ENCODE results near the gene ZFAND3.

The ZFAND3 gene, protein sequence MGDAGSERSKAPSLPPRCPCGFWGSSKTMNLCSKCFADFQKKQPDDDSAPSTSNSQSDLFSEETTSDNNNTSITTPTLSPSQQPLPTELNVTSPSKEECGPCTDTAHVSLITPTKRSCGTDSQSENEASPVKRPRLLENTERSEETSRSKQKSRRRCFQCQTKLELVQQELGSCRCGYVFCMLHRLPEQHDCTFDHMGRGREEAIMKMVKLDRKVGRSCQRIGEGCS

DNA sequence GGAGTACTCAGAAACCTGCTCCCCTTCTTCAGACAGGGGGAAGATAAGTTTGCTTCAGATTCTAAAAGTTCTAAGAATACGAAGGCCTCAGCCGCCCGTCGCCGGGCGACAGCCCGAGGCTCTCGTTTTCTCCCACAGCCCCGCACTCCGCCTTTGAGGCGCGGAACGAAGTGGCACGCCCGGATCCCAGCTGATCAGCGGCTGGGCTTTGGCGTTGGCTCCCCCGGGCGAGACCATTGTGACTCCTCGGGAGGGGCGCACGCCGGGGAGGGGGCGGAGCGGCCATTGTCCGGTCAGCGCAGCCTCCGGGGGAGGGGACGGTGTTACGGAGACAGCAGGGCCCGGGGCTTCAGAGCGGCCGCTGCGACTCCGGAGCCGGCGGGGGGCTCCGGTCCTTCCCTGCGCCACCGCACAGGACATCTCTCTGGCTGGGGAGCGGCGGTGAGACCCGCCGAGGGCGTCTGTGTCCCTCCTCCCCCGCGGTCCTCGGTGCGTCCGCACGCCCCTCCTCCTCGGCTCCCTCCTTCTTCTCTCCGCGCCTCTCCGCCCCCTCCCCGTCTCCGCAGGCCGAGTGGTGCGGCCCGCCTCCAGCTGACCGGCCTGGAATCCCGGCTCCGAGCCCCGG lies at the start of gene ZFAND3:
Gene ZFAND3, plus strand, starts transcription at position 551 of the 625 bp plus-strand sequence. CDS start 219 bp downstream, outside the sequence.
- peak; percentile 95 for DNase-seq

DNA sequence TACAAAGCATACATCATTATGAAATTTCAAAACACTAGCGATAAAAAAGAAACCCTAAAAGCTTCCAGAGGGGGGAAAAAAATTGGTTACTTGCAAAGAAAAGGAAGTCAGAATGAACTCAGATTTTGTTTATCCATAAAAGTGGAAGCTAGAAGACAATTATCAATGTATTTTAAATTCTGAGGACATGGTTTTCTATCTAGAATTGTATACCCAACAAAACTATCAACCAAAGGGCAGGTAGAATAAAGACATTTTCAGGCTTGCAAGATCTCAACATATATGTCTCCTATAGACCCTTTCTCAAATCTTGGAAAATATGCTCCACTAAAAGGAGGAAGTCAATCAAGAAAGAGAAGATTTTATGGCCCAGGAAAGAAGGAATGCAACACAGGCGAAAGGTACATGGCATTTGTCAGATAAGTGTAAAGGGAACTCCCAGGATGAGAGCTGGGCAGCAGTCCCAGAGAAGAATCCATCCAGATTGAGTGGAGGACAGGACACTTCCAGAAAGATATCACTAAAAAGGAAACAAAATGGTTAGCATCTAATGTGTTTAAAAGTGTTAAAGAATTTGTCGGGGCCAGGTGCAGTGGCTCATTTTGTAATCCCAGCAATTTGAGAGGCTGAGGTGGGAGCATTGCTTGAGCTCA lies 45.4 kb upstream of the ZFAND3 start:
- DNase-seq: no peak

DNA sequence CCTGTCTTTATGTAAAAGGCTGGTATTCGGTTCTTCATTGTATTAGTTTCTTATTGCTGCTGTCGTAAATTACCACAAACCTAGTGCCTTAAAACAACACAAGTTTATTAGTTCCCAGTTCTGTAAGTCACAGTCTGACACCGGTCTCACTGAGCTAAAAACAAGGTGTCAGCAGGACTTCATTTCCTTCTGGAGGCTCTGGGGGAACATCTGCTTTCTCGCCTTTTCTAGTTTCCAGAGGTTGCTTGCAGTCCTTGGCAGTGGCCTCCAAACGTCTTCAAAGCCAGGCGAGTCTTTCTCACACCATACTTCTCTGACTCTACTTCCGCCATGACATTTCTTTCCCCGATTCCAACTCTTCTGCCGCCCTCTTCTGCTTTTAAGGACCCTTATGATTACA lies 43.0 kb upstream of the ZFAND3 start:
- DNase-seq: no peak

DNA sequence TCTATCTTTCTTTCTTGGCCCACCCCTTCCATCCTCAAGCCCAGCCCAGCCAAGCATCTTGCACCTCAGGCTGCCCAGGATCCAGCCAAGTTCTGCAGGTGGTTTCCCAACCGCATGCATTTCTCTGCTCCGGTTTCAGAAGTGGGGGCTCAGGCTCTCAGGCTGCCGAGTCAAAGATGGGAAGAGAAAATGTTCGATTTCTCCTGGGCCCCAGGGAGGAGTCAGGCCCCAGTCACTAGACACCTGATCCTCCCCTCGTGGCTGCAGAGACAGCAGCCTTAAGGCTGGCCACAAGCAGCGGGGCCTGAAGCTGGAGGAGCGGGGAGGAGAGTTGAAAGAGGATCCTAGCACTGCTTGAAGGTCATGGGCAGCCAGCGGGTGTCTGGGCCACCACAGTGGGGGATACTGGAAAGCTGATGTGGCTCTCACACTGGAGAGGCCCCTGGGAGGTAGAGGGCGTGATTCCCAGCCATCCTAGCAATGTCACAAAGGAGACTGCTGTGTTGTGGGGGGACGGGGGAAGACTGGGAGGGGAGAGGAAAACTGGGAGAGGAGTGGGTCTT lies 42.2 kb upstream of the ZFAND3 start:
- no peak for DNase-seq

DNA sequence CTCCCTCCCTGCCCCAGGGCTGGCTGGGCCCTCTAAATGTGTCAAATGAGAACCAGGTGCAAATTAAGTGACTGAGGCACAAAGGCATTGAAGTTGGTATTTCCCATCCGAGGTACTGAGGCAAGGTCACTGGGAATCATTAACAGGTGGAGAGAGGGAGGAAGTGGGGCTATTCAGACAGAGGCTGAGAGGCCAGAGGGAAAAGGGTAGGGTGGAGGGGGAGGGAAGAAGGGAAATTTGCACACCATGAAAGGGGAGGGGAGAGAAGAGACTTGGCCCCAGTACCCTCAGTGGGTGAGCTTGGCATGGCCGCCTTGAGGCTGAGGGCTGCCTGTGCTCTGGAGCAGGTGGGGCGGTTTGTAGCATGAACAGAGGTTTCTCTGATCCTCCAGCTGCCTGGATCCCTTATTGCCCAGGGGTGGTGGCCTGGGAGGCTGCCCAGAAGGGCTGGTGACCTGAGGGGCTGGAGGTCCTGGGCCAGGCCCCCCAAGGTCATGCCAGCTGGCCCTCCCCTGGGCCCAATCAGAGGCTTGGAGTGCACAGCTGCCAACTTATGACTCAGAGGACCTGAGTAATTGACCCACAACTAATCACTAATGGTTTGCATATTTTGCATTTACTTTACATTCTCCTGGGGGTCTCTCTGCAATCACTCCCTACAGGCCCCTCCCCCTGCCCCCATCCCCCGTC lies 40.3 kb upstream of the ZFAND3 start:
- no peak for DNase-seq

DNA sequence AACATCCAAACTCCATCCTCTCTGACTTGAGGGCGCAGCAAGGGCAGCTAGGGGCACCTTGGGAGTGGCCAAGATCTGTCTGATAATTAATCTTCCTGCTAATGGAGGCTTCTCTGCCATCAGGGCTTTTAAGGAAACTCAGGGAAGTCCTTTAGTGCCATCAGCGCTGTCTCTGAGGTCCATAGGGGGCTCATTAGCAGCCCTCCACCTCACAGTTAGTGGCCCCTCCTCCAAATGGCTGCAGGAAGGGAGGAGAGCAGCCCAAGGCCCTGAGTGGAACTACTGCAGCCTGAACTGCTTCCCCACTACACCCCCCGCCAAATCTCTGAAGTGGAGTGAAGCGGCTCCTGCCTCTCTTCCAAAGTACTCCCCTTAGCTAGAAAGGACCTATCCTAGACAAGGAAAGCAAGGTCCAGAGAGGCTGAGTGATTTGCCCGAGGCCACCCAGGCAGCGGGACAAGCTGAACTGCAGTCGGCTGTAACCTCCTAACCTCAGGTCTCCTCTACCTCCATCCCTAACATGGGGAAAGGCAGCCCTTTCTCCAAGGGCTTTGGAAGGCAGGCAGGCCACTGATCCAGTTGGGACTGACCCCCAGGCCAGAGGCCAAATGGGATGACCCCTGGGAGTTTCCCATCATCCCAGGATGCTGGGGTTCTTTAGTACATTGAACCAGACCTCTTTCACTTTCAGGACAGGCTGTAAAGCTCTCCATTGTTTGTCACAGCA lies 39.5 kb upstream of the ZFAND3 start:
- DNase-seq: no peak

DNA sequence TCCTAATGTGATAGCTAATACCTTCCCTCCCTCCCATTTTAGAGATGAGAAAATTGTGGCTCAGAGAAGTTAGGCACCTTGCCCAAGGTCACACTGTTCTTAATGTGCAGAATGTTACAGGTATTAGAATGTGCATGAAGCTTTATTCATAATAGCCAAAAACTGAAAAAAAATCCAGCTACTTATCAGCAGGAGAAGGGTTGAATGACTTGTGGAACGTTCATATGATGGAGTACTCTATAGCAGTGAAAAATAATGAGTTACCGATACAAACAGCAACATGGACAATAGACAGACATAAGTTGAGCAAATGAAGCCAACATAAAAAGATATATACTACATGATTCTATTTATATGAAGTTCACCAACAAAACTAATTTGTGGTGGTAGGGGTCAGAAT lies 37.7 kb upstream of the ZFAND3 start:
- DNase-seq: no peak

DNA sequence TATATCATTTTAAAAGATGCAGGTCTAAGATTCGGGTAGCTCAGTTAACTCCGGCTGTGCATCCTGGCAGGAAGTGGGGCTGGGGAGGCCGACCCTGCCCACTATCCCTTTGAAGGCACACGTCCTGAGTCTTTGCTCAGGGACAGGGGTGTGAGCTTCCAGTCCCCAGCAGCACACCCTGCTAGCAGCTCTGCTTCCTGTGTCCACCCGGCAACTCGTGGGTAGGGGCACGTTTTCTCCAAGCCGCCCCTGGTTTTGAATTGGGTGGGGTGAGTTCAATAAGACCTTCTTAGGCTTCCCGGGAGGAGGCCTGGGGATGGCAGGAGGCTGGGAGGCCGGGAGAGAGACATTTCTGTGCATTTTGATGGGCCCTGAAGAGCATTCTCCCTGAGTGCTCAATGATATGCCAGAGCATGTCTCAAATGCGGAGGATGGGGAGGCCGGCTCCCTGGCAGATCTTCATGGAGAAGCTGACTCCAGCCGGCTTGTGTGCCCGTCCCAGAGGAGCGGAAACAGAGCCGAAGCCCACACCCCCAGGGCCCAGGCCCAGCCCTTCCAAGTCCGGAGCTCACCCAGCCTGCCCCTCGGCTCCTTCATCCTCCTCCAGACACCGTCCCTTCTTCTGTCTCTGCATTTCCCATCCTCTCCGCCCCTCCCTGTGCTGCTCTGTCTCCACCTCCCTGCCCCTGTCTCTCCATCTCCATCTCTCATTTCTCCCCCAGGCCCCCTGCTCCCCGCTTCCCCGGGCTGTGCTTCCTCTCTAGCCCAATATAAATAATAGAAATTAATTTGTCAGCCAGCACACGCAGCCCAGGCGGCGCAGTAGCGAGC lies 36.3 kb upstream of the ZFAND3 start:
- DNase-seq: peak; percentile 26

DNA sequence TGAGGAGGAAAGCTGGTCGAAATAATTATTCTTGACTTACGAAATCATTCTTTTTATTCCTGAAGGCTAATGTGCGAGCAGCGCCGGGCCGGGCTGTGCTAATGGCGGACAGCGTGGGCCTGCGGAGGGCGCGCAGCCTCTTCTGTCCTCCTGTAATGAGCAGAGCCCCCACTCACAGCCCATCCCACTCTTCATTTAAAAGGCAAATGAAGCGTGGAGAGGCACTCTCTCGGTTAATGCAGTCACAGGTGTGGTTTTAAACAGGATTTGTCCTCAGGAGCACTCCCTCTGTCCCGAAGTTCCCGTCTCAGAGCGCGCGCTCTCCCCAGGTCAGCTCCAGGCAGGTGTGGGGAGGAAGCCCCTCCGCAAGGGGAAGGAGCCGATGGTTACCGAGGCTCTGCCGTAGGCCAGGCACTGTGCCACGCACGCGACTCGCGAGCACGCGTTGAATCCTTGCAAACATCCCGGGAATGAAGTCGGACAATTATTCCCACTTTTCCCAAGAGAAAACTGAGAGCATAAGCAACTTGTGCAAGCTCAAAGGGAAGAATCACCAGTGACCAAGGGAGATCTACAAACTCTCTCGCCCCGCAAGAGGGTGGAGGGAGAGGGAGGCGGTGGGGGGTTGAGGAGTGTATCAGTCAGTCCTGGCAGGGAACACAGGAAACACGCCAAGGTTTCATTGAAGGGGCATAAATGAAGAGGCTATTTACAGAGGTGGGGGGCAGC lies 35.5 kb upstream of the ZFAND3 start:
- DNase-seq: peak; percentile 32

DNA sequence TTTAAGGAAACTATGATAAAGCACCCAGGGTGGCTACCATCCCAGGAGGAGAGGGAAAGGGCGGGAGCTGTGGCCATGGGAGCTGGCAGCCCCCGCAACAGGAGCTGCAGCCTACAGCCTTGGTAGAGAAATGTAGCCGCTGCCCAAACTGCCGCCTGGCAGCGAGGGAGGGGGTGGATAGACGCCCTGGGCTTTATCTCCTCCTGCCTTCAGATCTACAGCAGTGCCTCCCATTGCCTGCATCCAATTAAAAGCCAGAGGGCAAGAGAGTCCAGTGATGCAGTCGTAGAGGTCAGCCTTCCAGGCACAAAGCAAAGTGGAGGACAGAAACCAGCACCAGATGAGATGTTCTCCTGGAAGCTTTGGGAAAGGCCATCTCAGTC lies 35.0 kb upstream of the ZFAND3 start:
- DNase-seq: no peak

DNA sequence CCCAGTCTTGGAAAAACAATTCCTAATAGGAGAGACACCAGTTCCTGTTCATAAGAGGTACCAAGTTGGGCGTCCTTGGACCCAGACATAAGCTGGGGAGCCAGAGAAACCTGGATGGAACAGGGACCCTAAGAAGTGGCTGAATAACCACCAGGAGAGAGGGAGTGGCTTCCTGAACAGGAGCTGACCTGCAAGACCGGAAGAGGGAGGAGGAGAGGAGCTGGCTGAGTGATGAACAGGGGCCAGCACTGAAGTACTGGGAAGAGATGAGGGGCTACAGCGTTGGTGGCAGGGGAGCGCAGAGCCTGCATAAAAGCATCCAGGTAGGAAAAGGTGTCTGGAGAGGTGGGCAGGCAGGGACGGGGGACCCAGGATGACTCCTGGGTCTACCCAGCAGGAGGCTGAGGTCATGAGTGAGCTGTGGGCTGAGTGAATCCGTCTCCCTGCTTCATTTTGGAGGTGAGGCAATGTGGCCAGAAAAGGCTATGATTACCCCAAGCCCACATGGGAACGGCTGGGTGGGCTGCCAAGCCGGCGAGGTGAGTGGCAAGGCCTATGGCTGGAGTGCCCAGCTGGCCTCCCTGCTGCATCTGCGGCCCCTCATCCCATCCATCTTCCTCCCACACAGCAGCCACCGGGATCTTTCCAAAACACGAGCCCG lies 34.4 kb upstream of the ZFAND3 start:
- DNase-seq: no peak

DNA sequence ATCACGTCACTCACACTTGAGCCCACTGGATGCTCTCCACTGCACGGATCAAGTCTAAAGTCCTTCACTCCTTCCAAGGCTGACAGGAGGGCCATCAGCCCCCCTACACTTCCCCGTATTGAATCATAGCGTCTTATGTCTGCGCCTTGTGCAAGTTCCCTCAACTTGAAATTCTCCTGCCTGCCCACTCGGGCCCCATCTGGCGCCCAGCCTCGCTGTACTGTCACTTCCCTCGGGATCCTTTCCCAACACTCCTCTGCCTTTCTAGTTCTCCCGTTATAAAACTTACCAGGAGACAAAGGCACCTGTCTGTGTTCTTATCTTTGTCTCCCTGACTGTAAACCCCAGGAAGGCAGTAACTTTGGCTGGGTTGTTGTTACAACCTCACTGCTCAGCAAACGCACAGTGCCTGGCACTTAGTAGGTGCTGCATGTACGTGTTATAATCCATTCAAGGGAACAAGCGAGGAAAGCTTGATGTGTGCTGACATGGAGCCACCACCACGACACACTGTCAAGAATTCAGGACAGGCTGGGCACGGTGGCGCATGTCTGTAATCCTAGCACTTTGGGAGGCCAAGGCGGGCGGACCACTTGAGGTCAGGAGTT lies 33.8 kb upstream of the ZFAND3 start:
- no peak for DNase-seq

DNA sequence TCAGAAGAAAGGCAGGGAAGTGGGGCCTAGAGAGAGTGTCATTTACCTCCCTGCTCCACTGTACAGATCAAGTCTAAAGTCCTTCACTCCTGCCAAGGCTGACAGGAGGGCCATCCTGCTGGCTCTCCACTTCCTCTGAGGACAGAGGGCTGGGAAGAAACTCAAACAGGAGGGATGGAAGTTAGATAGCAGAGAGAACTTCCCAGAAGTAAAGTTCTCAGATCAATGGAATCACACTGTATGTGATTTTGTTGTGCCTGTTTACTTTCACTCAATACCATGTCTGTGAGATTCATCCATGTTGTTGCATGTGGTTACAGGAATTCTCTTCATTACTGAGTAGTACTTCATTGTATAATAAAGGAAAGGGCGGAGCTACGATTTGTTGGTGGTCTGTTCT lies 32.3 kb upstream of the ZFAND3 start:
- no peak for DNase-seq

DNA sequence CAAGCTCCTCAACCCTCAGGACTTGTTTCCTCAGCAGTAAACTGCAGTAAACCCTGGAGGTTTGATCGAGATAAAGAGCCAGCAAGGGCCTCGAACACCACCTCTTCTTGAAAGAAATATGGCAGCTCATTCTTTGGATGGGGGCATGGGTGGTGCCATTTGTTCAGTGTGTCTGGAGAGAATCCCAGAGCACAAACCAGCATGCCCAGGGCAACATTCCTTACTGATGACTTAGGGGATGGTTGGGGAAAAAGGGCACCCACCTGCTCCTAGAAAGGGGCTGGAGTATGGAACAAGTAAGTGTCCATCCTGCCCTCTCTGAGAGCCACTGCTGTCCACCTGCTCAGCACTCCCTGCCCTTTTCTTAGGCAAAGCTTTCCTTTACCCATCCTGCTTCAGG lies 31.3 kb upstream of the ZFAND3 start:
- DNase-seq: no peak

DNA sequence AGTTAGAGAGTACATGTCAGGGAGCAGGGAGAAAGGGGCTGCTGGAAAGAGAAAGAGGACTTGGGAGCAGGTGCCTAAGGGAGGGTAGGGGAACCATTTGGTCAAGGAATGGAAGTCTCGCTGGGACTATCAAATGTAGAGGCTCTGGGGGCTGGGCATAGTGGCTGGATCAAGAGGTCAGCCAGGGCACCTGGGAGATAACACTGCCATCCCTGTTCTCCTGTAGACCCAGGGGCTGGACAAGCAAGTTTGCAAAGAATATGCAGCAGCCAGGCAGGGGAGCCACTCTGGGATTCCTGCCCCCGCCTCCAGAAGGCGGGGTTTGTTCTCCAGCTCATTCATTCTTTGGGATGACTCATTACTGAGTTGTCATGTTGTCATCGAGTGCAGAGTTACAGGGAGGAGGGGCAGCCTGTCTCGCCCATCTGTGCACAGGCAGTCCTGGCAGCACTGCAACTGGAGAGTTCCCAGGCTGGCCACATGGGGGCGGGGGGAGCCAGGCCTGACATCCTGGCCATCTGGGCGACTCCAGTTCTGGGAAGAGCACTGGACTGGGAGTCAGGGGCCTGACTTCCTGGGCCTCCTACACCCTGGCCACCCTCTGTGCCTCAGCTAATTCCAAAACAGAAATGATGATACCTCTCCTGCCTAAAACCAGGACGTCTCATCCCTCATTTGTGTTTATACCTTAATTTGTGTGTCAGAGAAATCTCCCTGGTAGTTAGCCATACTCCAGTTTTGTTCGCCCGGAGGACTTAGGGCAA lies 28.2 kb upstream of the ZFAND3 start:
- peak; percentile 92 for DNase-seq

DNA sequence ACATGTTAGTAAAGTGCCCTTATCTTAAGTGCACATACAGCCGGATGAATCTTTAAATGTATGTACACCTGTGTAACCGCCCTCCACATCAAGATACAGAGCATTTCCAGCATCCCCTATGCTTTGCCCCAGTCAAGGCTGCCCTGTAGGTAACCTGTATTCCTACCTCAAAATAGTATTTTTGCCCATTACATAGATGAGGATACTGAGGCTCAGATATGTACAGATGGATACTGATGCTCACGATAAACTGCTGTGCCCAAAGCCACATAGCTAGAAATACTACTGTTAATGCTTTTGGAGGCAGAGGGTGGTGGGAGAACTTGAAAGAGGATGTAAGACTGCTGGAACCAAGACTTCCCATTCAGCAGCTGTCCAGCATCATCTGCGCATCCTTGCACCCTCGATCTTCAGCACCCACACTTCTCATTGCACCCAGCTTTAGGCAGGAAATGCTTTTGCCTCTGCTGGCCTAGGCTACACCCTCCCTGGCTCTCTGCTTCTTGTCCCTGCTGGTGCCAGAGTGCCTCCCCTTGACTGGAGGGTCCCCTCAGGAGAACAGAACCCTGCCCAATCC lies 27.0 kb upstream of the ZFAND3 start:
- DNase-seq: no peak

DNA sequence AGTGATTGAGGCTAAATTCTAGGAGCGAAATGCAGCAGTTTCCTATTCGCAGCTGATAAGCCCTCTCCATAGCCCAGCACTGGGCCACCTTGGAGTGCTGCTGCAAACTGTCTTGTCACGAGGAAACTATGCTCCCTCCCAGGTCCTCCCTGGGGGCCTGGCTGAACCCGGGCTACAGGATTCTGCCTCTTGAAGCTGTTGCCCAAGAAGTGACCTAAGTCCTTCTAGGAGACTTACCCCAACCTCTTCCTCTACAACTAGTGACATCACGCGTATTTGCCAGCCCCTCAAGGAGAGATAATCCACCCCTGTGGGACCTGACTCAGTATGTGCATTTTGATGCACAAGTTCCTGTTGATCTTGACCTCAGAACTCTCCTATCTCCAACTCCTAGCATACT lies 26.5 kb upstream of the ZFAND3 start:
- no peak for DNase-seq

DNA sequence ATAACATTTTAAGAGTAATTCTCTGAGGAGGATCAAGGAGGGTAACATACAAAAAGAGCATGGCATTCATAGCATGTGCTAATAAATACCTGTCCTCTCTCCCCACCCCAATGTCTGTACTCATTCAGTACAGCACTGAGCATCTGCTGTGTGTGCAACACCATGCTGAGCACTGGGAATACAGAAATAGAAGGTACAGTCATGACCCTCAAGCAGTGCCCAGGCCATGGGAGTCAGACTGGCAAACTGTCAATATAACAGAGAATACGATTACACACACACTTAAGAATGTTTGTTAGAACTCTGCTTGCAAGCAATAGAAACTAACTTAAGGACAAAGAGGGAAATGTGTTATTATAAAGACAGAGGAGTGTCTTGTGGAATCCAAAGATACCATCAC lies 24.7 kb upstream of the ZFAND3 start:
- no peak for DNase-seq
